GM18951 (cell line): ENCODE measurements around the gene FCN3.
"Not testable (repeated sequence)": the region's sequence is repeated elsewhere in the genome, so short reads cannot be mapped to it uniquely, and the experiment has no call there.

ENCODE experiments used
- POLR2A ChIP-seq: IDR thresholded peaks from 4 replicates; pipeline ENCODE4 v1.6.1; 2011; ENCODE audit warnings: mild to moderate bottlenecking; ENCODE audit not compliant: insufficient read length, insufficient read depth; ENCODE audit errors: extremely low read depth
- in situ Hi-C: fragments of 300-500 bp; cut with MboI; formaldehyde crosslinking; loops from one replicate; pipeline ENCODE4 v1.12.0; 2022; ENCODE audit warnings: low sequenced_read_pairs, mixed read lengths, inconsistent platforms; ENCODE audit not compliant: unreplicated experiment

FCN3 gene

DNA sequence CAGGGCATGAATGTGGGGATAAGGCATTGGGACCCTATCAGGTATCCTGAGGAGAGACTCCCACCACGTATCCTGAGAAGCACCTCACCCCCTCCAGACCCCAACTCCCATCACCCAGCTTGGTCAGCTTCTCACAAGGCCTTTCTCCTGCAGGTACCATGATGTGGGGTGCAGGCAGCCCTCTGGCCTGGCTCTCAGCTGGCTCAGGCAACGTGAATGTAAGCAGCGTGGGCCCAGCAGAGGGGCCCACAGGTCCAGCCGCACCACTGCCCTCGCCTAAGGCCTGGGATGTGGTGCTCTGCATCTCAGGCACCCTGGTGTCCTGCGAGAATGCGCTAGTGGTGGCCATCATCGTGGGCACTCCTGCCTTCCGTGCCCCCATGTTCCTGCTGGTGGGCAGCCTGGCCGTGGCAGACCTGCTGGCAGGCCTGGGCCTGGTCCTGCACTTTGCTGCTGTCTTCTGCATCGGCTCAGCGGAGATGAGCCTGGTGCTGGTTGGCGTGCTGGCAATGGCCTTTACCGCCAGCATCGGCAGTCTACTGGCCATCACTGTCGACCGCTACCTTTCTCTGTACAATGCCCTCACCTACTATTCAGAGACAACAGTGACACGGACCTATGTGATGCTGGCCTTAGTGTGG lies 19.1 kb upstream of the FCN3 start:
- in situ Hi-C loops, result loop anchor here (5.0 kb wide), 1 partner anchor 91 kb away; no protein-coding TSS in a partner anchor
- TF ChIP-seq POLR2A, result no peak

DNA sequence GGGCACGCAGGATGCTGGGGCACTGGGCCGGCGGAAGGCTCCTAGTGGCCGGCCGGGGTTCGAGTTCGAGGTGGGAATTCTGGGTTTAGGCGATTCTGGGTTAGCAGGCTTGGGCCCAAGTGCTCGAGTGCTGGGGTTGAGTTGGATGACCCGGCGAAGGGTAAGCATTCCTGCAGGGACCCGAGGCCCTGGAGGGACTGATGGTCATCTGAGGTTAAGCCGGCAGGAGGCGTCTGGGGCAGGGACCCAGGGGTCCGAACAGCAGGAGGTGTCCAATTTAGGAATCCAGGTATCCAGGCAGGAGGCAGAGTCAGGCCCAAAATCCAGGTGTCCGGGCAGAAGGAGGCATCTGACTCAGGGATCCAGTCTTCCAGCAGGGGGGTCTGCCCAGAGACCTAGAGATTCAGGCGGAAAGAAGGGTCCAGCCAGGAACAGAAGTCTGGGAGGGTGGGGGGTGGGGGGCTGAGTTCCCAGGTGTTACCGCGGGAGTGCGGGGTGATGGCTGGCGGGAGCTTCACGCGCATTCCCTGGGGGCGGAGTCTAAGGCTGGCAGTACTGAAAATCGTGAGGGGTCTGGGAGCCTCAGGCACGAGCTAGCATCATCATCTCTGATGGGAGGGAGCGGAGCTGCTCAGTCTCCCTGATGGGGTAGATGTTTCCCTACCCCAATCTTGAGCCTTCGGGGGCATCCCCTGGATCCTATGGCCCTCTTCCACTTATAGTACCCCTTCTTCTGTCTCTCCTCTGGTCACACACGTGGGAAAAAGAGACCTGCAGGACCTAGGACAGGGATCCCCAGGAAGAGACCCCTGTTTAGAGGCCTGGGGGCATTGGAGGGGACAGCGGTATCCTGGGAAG lies 18.4 kb upstream of the FCN3 start:
- in situ Hi-C loops, result loop anchor here (5.0 kb wide), 1 partner anchor 91 kb away; no protein-coding TSS in a partner anchor

DNA sequence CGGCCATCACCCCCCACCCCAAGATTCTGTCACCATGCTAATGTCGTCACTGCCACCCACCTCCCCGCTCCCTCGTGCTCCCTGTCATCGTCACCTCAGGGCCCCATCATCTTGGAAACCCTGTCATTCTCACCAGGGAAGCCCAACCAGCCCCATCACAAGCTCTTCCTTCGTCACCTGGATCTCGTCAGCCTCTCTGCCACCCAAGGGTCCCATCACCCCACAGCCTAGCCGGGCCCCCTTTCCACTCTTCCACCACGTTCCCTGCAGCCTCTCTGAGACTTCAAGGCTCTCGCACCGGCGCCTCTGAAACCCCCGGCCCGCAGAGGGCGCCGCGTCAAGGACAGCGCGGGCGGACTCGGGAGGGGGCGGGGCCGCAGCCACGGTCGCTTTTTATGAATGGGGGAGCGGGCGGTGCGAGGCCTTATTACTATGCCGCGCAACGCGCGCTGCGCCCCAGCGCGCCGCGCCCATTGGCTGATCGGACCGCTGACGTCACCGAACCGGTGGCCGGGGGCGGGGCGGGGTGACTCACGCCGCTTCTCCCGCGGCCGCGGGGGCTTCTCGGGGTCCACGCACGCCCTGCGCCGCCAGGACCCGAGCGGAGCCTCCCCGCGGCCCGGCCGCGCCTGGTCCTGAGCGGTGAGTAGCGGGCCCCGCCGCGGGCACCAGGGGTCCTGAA lies 17.6 kb upstream of the FCN3 start, which contains the start of gene GPR3:
GPR3 (plus strand) TSS at position 527 of the 682 bp plus-strand sequence. CDS start 1,177 bp downstream, outside the sequence.
- in situ Hi-C loops, result loop anchor here (5.0 kb wide), 1 partner anchor 90 kb away; no protein-coding TSS in a partner anchor
- TF ChIP-seq POLR2A, result peak; percentile 25

More for the DNA sequence above, 18.4 kb upstream of the FCN3 start:
- TF ChIP-seq POLR2A, result no peak

DNA sequence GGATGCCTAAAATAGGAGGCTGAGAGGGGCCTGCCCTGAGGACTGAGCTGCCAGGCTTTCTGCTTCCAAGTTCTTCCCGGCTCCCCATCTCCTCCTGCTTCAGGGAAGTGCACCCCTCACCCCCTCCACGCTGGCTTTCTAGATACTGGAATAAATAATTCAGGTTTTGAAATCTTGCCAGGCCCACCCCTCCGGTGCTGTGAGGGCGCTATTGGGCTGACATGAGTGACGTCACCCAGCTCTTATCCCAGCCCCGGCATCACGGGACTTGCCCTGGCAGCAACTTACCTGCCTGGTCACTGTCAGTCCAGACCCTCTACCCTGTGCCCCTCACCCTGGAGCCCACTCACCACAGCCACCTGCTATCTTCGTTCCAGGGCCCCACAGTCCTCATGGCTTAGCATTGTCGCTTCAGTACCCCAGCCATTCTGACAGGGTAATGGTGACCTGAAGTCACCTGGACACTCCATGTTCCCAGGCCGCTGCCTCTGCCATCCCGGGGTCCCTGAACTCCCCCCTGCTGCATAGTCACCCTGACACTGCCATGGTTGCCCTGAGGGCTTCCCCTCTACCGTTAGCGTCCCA lies 17.0 kb upstream of the FCN3 start:
- TF ChIP-seq POLR2A, result no peak

DNA sequence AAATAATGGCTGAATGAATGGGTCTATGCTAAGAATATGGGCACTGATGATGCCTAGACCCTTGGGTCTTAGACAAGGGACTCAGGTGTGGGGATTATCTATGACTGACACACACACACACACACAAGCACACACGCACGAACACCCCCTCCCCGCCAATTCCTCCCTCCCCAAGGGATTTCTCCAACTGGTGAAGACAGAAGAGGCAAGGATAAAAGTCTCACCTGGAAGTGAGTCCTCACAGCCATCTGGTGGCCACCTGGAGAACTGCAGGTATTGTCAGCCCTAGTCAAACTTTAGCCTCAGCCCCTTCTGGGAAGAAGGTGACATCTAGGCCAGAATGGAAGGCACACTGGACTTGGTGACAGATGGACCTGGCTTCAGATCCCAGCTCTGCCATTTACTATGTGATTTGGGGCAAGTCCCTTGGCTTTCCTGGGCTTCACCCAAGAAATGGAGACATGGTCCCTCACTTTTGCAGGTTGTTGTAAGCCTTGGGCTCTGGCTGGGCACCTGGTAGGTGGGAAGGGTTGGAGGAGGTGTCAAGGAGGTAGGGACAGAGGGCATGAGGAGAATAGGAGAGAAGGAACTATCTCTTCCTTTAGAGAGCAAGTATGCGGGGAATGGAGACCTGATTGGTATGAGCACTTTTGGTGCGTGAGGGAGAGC lies 13.8 kb upstream of the FCN3 start:
- no peak for TF ChIP-seq POLR2A
- in situ Hi-C loops, result no loop called here

More for the DNA sequence above, 17.0 kb upstream of the FCN3 start:
- in situ Hi-C loops, result loop anchor here (5.0 kb wide), 1 partner anchor 89 kb away; no protein-coding TSS in a partner anchor

DNA sequence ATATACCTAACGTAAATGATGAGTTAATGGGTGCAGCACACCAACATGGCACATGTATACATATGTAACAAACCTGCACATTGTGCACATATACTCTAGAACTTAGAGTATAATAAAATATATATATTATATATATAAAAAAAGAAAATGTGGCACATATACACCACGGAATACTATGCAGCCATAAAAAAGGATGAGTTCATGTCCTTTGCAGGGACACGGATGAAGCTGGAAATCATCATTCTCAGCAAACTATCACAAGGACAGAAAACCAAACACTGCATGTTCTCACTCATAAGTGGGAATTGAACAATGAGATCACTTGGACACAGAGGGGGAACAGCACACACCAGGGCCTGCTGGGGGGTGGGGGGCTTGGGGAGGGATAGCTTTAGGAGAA lies 10.2 kb upstream of the FCN3 start:
- in situ Hi-C loops, result not testable (repeated sequence)

DNA sequence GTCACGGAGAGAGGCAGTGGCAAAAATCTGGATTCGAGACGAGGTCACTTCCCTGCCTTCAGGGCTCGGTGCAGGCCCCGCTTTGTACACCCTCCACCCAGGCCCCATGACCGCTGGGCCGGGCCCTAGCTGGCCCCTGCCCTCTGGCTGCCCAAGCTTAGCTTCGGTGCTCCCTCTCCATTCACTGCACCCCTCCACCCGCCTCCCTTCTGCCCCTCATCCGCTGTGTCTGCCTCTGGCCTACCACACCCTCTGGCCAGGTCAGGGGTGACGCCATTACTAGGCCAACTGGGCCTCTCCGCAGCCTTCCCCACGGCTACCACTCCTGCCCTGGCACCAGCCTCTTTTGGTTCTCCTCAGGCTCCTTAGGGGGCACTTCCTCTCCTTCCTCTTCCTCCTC lies 9.0 kb upstream of the FCN3 start:
- TF ChIP-seq POLR2A, result no peak
- in situ Hi-C loops, result no loop called here

DNA sequence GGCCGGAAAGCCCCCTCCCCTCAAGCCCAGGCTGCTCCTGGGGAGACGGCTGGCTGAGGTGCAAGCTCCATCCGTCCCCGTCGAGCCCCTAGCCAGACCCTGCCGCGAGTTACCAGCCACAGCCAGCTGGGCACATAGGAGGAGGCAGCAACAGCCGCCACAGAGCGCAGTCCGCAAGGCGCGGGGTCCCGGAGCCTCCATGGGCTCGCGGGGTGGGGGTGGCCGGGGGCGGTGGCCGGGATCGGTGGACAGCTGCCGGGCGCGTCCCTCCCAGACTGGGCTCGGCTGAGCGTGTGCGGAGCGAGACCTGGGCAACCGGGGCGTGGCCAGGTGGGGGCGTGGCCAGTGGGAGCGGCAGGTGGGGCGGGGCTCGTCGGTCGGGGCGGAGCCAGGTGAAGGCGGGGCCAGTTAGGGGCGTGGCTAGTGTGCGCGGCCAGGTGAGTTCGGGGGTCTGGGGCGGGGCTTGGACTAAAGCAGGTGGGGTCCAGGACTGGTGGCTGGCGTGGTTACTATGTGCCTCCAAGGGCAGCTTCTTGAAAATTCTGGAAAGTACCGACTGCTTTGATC lies 8.5 kb upstream of the FCN3 start, which contains the start of gene CD164L2:
CD164L2 (minus strand) TSS at position 295 of the 567 bp plus-strand sequence; CDS start at position 201, 94 bp downstream.
- no peak for TF ChIP-seq POLR2A
- in situ Hi-C loops, result no loop called here

DNA sequence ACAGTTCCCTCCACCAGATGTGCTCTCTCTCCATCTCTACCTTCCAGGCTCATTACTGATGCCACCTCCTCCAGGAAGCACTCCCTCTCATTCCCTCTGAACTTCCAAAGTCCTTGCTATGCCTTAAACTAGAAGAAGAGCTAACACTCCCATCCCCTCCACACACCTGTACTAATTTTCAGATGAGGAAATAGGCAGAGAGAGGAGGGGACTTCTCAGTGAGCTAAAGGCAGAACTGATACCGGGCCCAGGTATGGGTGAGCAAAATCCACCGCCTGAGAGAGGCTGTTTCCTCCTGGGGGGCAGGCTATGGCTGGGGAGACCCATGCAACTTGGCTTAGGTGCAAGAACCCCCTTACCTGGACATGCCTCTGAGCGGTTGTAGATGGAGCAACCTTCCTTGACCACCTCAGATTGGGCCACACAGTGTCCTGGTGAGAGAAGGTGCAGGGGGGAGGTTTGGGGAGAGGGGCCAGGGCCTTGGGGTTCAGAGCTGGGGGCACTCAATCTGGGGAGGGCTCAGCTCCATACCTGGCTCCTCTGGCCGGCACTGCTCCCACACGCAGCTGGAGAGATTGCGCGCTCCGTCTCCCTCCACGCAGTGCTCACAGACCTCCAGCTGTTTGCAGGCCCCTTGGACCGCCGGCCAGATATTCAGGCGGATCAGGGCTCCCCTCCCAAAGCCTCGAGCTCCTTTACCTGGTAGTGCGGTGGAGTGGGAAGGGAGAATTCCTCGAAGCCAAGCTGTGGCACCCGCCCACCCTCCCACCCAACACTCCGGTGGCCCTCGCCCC lies 7.5 kb upstream of the FCN3 start:
- TF ChIP-seq POLR2A, result no peak
- in situ Hi-C loops, result no loop called here

DNA sequence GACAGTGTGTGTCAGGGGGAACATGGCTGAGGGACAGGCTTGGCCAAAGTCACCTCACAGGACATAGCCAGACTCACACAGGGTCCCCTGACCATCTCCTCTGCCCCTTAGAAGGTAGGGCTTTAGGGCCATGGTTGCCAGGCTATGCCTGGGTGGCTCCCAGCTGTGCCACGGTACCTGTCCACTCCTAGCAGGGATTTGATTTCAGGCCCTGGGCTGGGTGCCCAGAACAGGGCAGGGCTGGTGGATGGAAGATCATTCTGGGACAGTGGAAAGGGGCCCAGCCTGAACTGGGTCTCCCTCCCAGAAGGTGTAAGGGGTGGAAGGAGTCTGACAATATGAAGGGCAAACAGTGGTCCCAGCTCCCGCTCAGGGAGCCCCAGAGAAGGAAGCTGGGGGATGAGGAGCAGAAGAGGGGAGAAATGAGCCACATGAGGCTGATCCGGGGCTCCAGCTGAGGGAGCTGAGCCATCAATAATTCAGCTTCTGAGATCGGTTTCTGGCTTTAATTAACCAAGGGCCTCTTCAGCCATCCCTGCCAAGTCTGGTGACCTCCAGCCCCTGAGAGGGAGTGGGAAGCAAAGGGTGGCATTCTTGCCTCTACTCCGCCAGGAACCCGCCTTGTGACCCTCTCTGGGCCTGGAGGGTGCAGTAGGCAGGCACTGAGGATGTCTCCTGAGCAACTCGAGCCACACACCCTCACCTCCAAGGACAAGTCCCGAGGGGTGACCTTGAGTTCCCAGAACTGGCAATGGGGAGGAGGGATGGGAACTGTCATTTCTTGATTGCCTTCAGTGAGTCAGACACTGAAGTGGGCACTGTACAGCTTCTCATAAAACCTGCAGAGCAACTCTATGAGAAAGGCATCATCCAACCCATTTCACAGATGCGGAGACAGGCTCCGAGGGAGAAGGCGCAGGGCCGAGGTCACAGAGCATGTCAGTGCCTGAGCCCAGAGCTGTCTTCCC lies 6.4 kb upstream of the FCN3 start:
- in situ Hi-C loops, result no loop called here
- TF ChIP-seq POLR2A, result no peak
